ENCODE measurements around the gene PKP4. TPM values are rescaled to one million over a fixed set of nuclear protein-coding genes. Genes with fewer than 3 reads are reported as not detected.

The PKP4 gene
- total RNA-seq, 2 experiments from 2014 or later = 68.7 to 73.2 TPM

- peaks cover 7% of the 10 kb centered on the region for H3K79me2 ChIP-seq (ENCODE audit: insufficient read depth, low read depth, low read length)
- no peaks in the 10 kb centered on the region for H3K9me2 ChIP-seq (ENCODE audit: insufficient read depth, low read length)
- no peak overlapping the region for H3K4me3 ChIP-seq (ENCODE audit: low read depth, low read length, poor library complexity, severe bottlenecking)
- intact Hi-C loops (cut with micrococcal nuclease; ENCODE audit: unreplicated experiment) = no loop called here
- no TSS peak for BruUV-seq (replicated peaks)
- POLR2A ChIA-PET = interaction anchor here (0.6 to 4.0 kb wide), 4 partner anchors 10 to 1680 kb away, joined by 4 to 21 read pairs (median 6); no protein-coding TSS in a partner anchor
- H3K36me3 ChIP-seq (ENCODE audit: insufficient read depth, low read length) = no peaks in the 10 kb centered on the region
- no peak overlapping the region for H2AFZ ChIP-seq (ENCODE audit: low read length)
- TF ChIP-seq EZH2phosphoT487 (IDR thresholded peaks at IDR 0.05; ENCODE audit: borderline replicate concordance, low read depth, low read length) = no peak
- no peak for TF ChIP-seq CTCF (conservative IDR thresholded peaks at IDR 0.05; ENCODE audit: low read length)
- peaks cover 18% of the 10 kb centered on the region for H3K4me1 ChIP-seq (ENCODE audit: insufficient read depth, low read length, poor library complexity, severe bottlenecking)
- no peak overlapping the region for H3K27ac ChIP-seq (ENCODE audit: low read depth, low read length, poor library complexity, severe bottlenecking)
- CTCF ChIA-PET (ENCODE audit: unreplicated experiment) = interaction anchor here (1.8 kb wide), 1 partner anchor 33 kb away, joined by 4 read pairs; no protein-coding TSS in a partner anchor
- H3K9me3 ChIP-seq (ENCODE audit: low read length) = no peaks in the 10 kb centered on the region
- H3K4me2 ChIP-seq (ENCODE audit: low read length) = peak overlapping the region; percentile 35
- DNase-seq (ENCODE audit: low spot score) = peak; percentile 48
- peaks cover 12% of the 10 kb centered on the region; the same call in 1 of the 2 replicates for H4K20me1 ChIP-seq (ENCODE audit: insufficient read depth, low read length)
These were observed 31.9 kb downstream of the PKP4 start for GRCh38 chr2:158488442-158489216.

GRCh38 chr2:158489366-158490112 is 32.8 kb downstream of the PKP4 start:
- Histone ChIP-seq H3K9me2 (ENCODE audit: insufficient read depth, low read length) (no peaks in the 10 kb centered on the region), H3K27ac (ENCODE audit: low read depth, low read length, poor library complexity, severe bottlenecking) (no peak overlapping the region), H4K20me1 (ENCODE audit: insufficient read depth, low read length) (peaks cover 12% of the 10 kb centered on the region; the same call in 1 of the 2 replicates), H3K4me3 (ENCODE audit: low read depth, low read length, poor library complexity, severe bottlenecking) (no peak overlapping the region), H3K36me3 (ENCODE audit: insufficient read depth, low read length) (no peaks in the 10 kb centered on the region), H3K4me2 (ENCODE audit: low read length) (no peak overlapping the region), H3K9me3 (ENCODE audit: low read length) (no peaks in the 10 kb centered on the region), H2AFZ (ENCODE audit: low read length) (no peak overlapping the region), H3K4me1 (ENCODE audit: insufficient read depth, low read length, poor library complexity, severe bottlenecking) (peaks cover 18% of the 10 kb centered on the region), H3K79me2 (ENCODE audit: insufficient read depth, low read depth, low read length) (peaks cover 7% of the 10 kb centered on the region)
- CTCF ChIA-PET (ENCODE audit: unreplicated experiment) = no interaction called here
- BruUV-seq (replicated peaks) = no TSS peak
- no peak for TF ChIP-seq CTCF (conservative IDR thresholded peaks at IDR 0.05; ENCODE audit: low read length)
- intact Hi-C loops (cut with micrococcal nuclease; ENCODE audit: unreplicated experiment) = no loop called here
- peak; percentile 5 for DNase-seq (ENCODE audit: low spot score)
- POLR2A ChIA-PET = interaction anchor here (0.5 to 4.0 kb wide), 10 partner anchors 8 to 1679 kb away, joined by 3 to 21 read pairs (median 4); no protein-coding TSS in a partner anchor

Measured in OCI-LY7 (cell line).